Mesenchymal stem cell (in vitro differentiated cells and primary cell): ENCODE measurements around the gene SERINC2.

Experiments used
- DNase-seq: peaks from one replicate; pipeline ENCODE4 v3.0.0-alpha.2; 2013
- H2AFZ ChIP-seq: one replicate; pipeline ENCODE4 v1.6.1; 2013; ENCODE audit warnings: low read depth, mild to moderate bottlenecking, control low read depth, inconsistent platforms, low read length, moderate library complexity
- H2AK5ac ChIP-seq: 2 replicates; pipeline ENCODE4 v1.6.1; 2013; ENCODE audit warnings: low read length, moderate library complexity, mild to moderate bottlenecking, inconsistent platforms; ENCODE audit not compliant: severe bottlenecking
- H2BK120ac ChIP-seq: one replicate; pipeline ENCODE4 v1.6.1; 2013; ENCODE audit warnings: low read depth, mild to moderate bottlenecking, inconsistent platforms, low read length, moderate library complexity
- H2BK12ac ChIP-seq, 2 experiments: one replicate each; pipeline ENCODE4 v1.6.1; 2013; ENCODE audit warnings: inconsistent platforms in 2 of 2, low read length in 2 of 2, mild to moderate bottlenecking in 2 of 2, moderate library complexity in 2 of 2, control low read depth in 1 of 2
- H2BK15ac ChIP-seq: one replicate; pipeline ENCODE4 v1.6.1; 2013; ENCODE audit warnings: mild to moderate bottlenecking, low read depth, inconsistent platforms; ENCODE audit not compliant: poor library complexity, severe bottlenecking
- H2BK5ac ChIP-seq: 2 replicates; pipeline ENCODE4 v1.6.1; 2013; ENCODE audit warnings: low read depth, mild to moderate bottlenecking, low read length, control low read depth, inconsistent platforms; ENCODE audit not compliant: poor library complexity, severe bottlenecking
- H3K14ac ChIP-seq, 2 experiments: one replicate each; pipeline ENCODE4 v1.6.1; 2013; ENCODE audit warnings: inconsistent platforms in 2 of 2, low read length in 2 of 2, control low read depth in 1 of 2, mild to moderate bottlenecking in 1 of 2, moderate library complexity in 1 of 2
- H3K18ac ChIP-seq, 2 experiments: one replicate each; pipeline ENCODE4 v1.6.1; 2013; ENCODE audit warnings: inconsistent platforms in 2 of 2, low read length in 2 of 2, control low read depth in 1 of 2, low read depth in 1 of 2, mild to moderate bottlenecking in 1 of 2
- H3K23ac ChIP-seq, 2 experiments: one replicate each; pipeline ENCODE4 v1.6.1; 2013; ENCODE audit warnings: inconsistent platforms in 2 of 2, low read length in 2 of 2, mild to moderate bottlenecking in 2 of 2, moderate library complexity in 2 of 2, control low read depth in 1 of 2
- H3K27ac ChIP-seq: 2 replicates; pipeline ENCODE4 v1.5.1; 2013; ENCODE audit warnings: mild to moderate bottlenecking, moderate library complexity, low read length, control low read depth, inconsistent platforms; ENCODE audit not compliant: poor library complexity, severe bottlenecking
- H3K27me3 ChIP-seq, 2 experiments: 2 replicates each; pipeline versions ENCODE4 v1.6.1 to v1.7.0; 2013; ENCODE audit warnings: low read length in 2 of 2, mild to moderate bottlenecking in 2 of 2, moderate library complexity in 2 of 2, control low read depth in 1 of 2, inconsistent platforms in 1 of 2; ENCODE audit not compliant: control insufficient read depth in 1 of 2, insufficient read depth in 1 of 2
- H3K36me3 ChIP-seq, 2 experiments: 2 replicates each; pipeline versions ENCODE4 v1.6.1 to v1.7.0; 2013; ENCODE audit warnings: low read length in 2 of 2, control low read depth in 1 of 2, inconsistent platforms in 1 of 2, low read depth in 1 of 2, mild to moderate bottlenecking in 1 of 2; ENCODE audit not compliant: insufficient read depth in 2 of 2, control insufficient read depth in 1 of 2
- H3K4ac ChIP-seq, 2 experiments: one replicate each; pipeline ENCODE4 v1.6.1; 2013; ENCODE audit warnings: inconsistent platforms in 2 of 2, low read length in 2 of 2, mild to moderate bottlenecking in 2 of 2, moderate library complexity in 2 of 2, control low read depth in 1 of 2, low read depth in 1 of 2
- H3K4me1 ChIP-seq: 2 replicates; pipeline ENCODE4 v1.6.1; 2013; ENCODE audit warnings: low read depth, low read length, control low read depth; ENCODE audit not compliant: control insufficient read depth, insufficient read depth
- H3K4me2 ChIP-seq: 2 replicates; pipeline ENCODE4 v1.6.1; 2013; ENCODE audit warnings: low read length, mild to moderate bottlenecking, inconsistent platforms; ENCODE audit not compliant: poor library complexity, severe bottlenecking
- H3K4me3 ChIP-seq, 2 experiments: 2 replicates each; pipeline versions ENCODE4 v1.5.1 to v1.7.0; 2013; ENCODE audit warnings: low read length in 2 of 2, mild to moderate bottlenecking in 2 of 2, control low read depth in 1 of 2, low read depth in 1 of 2; ENCODE audit not compliant: insufficient read depth in 1 of 2
- H3K79me1 ChIP-seq: replicated peaks from 2 replicates; pipeline ENCODE4 v1.6.1; 2013; ENCODE audit warnings: mild to moderate bottlenecking, control low read depth, low read length, inconsistent platforms; ENCODE audit not compliant: poor library complexity, severe bottlenecking
- H3K9ac ChIP-seq: 2 replicates; pipeline ENCODE4 v1.7.0; 2013; ENCODE audit warnings: mild to moderate bottlenecking, low read length, moderate library complexity
- H3K9me3 ChIP-seq: 2 replicates; pipeline ENCODE4 v1.7.0; 2013; ENCODE audit warnings: mild to moderate bottlenecking, low read length; ENCODE audit not compliant: control insufficient read depth
- H4K8ac ChIP-seq: one replicate; pipeline ENCODE4 v1.6.1; 2013; ENCODE audit warnings: inconsistent platforms, mild to moderate bottlenecking, low read length, moderate library complexity
- H4K91ac ChIP-seq: one replicate; pipeline ENCODE4 v1.6.1; 2013; ENCODE audit warnings: mild to moderate bottlenecking, low read length, inconsistent platforms
- WGBS: methylation state at CpG from one replicate; pipeline ENCODE4 v1.1.7; 2013; ENCODE audit warnings: mixed read lengths; 5-methylcytosine and 5-hydroxymethylcytosine counted together

SERINC2 gene

GRCh38 chr1:31398246-31398645 is 14.8 kb upstream of the SERINC2 start:
- Histone ChIP-seq H2BK5ac (no peak overlapping the region), H3K18ac (peak overlapping the region in 1 of 2 experiments; percentile 5), H4K91ac (no peak overlapping the region), H2BK15ac (no peak overlapping the region), H3K14ac (no peak overlapping the region), H3K4me2 (no peak overlapping the region), H3K9ac (no peak overlapping the region), H3K27me3 (no peaks in the 10 kb centered on the region), H3K79me1 (no peaks in the 10 kb centered on the region), H3K27ac (no peak overlapping the region), H4K8ac (no peak overlapping the region), H2AK5ac (no peak overlapping the region), H3K9me3 (no peaks in the 10 kb centered on the region), H3K4ac (peak overlapping the region in 1 of 2 experiments; percentile 37), H2BK12ac (no peak overlapping the region), H2BK120ac (no peak overlapping the region), H3K23ac (no peak overlapping the region), H3K4me3 (no peak overlapping the region), H3K36me3 (no peaks in the 10 kb centered on the region), H2AFZ (no peak overlapping the region), H3K4me1 (peaks cover 6% of the 10 kb centered on the region)
- 100% methylated on average over 2 of the region's 2 CpGs for WGBS
- DNase-seq: no peak

- H3K27me3 ChIP-seq: no peaks in the 10 kb centered on the region
- H3K79me1 ChIP-seq: no peaks in the 10 kb centered on the region
- WGBS: 68% methylated on average over 1 of the region's 3 CpGs
- no peak overlapping the region for H4K91ac ChIP-seq
- H3K9me3 ChIP-seq: no peaks in the 10 kb centered on the region
- no peak overlapping the region for H3K14ac ChIP-seq
- DNase-seq: no peak
- no peak overlapping the region for H2BK12ac ChIP-seq
- H3K4ac ChIP-seq: no peak overlapping the region
- H2BK120ac ChIP-seq: no peak overlapping the region
- H2BK15ac ChIP-seq: no peak overlapping the region
- H3K27ac ChIP-seq: no peak overlapping the region
- H3K4me1 ChIP-seq: peaks cover under 1% of the 10 kb centered on the region
- H4K8ac ChIP-seq: no peak overlapping the region
- H3K9ac ChIP-seq: no peak overlapping the region
- no peak overlapping the region for H3K4me3 ChIP-seq
- no peak overlapping the region for H3K4me2 ChIP-seq
- H2AK5ac ChIP-seq: no peak overlapping the region
- H2BK5ac ChIP-seq: no peak overlapping the region
- H3K36me3 ChIP-seq: no peaks in the 10 kb centered on the region
- no peak overlapping the region for H3K23ac ChIP-seq
- no peak overlapping the region for H2AFZ ChIP-seq
- no peak overlapping the region for H3K18ac ChIP-seq
Measured at GRCh38 chr1:31399976-31400375, 13.0 kb upstream of the SERINC2 start.

DNA sequence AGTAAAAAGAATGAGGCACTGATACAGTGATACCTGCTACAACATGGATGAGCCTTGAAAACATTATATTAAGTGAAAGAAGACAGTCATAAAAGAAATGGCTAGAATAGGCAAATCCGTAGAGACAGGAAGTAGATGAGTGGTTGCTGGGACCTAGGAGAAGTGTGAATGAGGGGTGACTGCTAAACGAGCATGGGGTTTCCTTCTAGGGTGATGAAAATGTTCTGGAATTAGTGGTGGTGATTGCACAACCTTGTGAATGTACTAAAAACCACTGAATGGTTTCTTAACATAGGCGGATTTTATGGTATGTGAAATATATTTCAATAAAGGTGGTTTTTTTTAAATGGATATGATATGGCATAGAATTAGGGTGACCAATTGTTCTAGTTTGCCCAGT is 12.6 kb upstream of the SERINC2 start:
- Histone ChIP-seq H4K91ac (no peak overlapping the region), H2BK15ac (no peak overlapping the region), H3K4me2 (no peak overlapping the region), H3K18ac (no peak overlapping the region), H4K8ac (no peak overlapping the region), H3K9ac (no peak overlapping the region), H3K23ac (no peak overlapping the region), H3K79me1 (no peaks in the 10 kb centered on the region), H3K14ac (no peak overlapping the region), H2BK120ac (no peak overlapping the region), H2BK5ac (no peak overlapping the region), H3K4me3 (no peak overlapping the region), H2AK5ac (no peak overlapping the region), H2BK12ac (no peak overlapping the region), H2AFZ (no peak overlapping the region), H3K4ac (no peak overlapping the region), H3K27me3 (no peaks in the 10 kb centered on the region), H3K36me3 (no peaks in the 10 kb centered on the region), H3K27ac (no peak overlapping the region), H3K9me3 (no peaks in the 10 kb centered on the region), H3K4me1 (no peaks in the 10 kb centered on the region)
- WGBS: 48% methylated on average over 3 of the region's 3 CpGs
- DNase-seq: no peak

GRCh38 chr1:31401241-31401640 is 11.8 kb upstream of the SERINC2 start:
- Histone ChIP-seq H3K79me1 (no peaks in the 10 kb centered on the region), H4K8ac (no peak overlapping the region), H2AFZ (no peak overlapping the region), H3K23ac (no peak overlapping the region), H3K9me3 (no peaks in the 10 kb centered on the region), H3K36me3 (no peaks in the 10 kb centered on the region), H3K27me3 (no peaks in the 10 kb centered on the region), H3K4ac (no peak overlapping the region), H3K9ac (no peak overlapping the region), H2BK120ac (no peak overlapping the region), H3K18ac (no peak overlapping the region), H4K91ac (no peak overlapping the region), H3K4me1 (peaks cover 2% of the 10 kb centered on the region), H3K27ac (no peak overlapping the region), H2BK5ac (no peak overlapping the region), H2AK5ac (no peak overlapping the region), H3K4me3 (no peak overlapping the region), H3K14ac (no peak overlapping the region), H2BK12ac (no peak overlapping the region), H2BK15ac (no peak overlapping the region), H3K4me2 (no peak overlapping the region)
- no peak for DNase-seq
- WGBS: 55% methylated on average over 1 of the region's 2 CpGs
